RPMI7951 (cell line): Measurements from ENCODE around the gene AFM. TPM values are rescaled to one million over a fixed set of nuclear protein-coding genes. Genes with fewer than 3 reads are reported as not detected.
"Not testable (repeated sequence)": the region's sequence is repeated elsewhere in the genome, so short reads cannot be mapped to it uniquely, and the experiment has no call there.

Source experiments
- DNase-seq: peaks from one replicate; pipeline ENCODE4 v3.0.0-alpha.2; 2012; ENCODE audit warnings: low read depth
- total RNA-seq: library from RNA; depleted of rRNA; stranded (reverse); fragments of >200 nt; shearing (Covaris generic); gene quantifications from 2 replicates; pipeline ENCODE4 v1.2.3, GENCODE V29; 2014; rRNA removed

The AFM gene
- total RNA-seq, 1 experiment from 2014 or later = under 0.01 TPM

- no peak for DNase-seq
Measured at GRCh38 chr4:73505567-73505966, 24.0 kb downstream of the AFM start.

GRCh38 chr4:73507541-73507940 is 26.0 kb downstream of the AFM start:
- no peak for DNase-seq

GRCh38 chr4:73508651-73509050 is 27.1 kb downstream of the AFM start:
- DNase-seq = no peak

DNA sequence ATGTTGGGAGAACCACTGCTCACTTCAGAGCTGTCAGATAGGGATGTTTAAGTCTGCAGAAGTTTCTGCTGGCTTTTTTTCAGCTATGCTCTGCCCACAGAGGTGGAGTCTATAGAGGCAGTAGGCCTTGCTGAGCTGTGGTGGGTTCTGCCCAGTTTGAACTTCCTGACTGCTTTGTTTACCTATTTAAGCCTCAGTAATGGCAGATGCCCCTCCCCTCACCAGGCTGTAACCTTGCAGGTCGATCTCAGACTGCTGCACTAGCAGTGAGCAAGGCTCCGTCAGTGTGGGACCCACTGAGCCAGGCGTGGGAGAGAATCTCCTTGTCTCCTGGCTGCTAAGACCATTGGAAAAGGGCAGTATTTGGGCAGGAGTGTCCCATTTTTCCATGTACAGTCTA is 36.8 kb downstream of the AFM start:
- DNase-seq = no peak

GRCh38 chr4:73520821-73521220 is 39.3 kb downstream of the AFM start:
- peak; percentile 82 for DNase-seq

- DNase-seq = no peak
Measured at GRCh38 chr4:73523126-73523525, 41.6 kb downstream of the AFM start.

DNA sequence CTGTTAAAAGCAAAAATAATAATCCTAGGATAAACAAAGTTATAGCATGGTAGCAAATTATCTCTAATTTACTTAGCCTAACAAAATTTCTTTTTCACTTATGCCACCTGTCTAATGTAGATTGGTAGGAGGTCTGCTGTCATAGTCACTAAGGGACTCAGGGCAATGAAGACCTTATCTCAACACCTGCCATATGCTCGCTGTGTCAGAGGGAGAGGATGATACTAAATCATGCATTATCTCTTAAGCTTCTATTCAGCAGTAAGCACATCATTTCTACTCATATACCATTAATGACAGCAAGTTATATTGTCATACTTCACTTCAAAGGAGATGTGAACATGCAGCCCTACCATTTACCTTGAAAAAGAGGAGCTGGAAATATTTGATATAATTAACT is 44.1 kb downstream of the AFM start:
- DNase-seq = no peak

DNA sequence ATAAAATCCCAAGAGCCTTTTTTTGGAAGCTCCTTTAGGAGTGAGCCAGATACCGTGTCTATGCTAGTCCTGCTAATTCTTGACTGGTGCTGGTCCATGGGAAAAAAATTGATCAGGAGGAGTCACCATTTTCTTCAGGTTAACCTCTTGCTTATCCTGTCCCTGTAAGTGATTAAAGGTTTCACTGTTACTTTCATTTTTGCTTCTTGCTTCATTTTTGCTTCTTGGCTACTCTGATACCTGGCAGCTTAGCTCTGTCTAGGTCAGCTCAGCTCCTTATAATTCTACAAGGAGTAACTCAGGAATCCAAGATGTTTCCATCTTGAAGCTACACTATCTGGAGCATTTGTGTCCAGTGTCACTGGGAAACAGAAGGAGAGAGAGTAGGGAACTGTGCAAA is 45.7 kb downstream of the AFM start:
- no peak for DNase-seq

- DNase-seq = no peak
Measured at GRCh38 chr4:73528171-73528570, 46.6 kb downstream of the AFM start.

DNA sequence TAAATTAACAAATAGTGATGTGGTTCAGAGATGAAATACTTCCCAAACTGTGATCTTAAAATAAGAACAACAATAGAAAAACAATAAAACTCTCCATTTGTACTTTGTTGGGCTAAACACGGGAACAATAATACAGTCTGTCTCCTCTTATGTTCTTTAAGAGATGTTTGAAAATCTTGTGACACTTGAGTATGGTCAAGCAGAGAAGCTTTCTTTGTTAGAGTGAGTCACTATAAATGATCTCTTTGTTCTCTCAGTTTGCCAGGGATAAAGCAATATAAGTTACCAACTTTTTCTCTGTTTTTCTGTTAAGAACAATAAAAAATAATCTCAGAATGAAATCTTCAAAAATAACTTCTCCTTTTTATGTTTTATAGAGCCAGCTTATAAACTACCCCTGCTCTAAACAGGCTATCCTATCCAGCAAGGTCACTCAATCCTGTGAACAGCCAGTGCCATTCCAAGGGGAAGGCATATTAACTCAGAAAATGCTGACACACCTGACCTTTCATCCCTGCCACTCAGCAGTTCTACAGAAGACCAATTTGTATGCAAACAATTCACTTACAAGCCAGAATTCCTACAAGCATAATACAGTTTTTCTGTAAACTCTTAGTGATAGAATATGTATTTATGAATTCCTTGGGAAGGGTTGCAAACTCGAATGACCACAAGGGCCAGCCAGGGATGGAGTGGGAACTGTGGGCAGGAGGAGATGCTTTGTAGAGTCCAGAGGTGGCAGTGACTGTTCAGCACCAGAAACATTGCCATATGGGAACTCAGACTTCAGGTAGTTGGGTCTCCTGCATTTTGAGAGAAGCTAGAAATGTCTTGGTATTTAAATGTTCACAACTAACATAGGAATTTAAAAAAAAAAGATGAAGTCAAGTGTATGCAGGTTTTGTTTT is 52.2 kb downstream of the AFM start:
- DNase-seq = no peak

GRCh38 chr4:73538162-73538561 is 56.6 kb downstream of the AFM start:
- no peak for DNase-seq

DNA sequence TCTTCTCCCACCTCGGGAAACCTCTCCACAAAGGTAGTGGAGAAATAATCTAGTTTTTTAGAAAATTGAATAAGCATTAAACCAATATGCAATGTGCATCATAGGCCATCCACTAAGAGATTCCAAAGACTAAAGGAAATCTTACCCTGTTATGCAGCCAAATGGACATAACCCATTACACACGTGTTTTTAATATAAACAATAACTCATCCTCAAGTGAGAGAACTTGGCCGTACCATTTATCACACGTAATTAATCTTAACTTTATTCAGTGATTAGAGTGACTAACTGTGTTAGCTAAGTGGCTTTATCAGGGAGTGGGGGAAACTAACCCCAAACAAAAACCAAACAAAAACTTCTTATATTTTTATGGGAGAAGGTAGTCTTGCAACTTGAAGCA is 57.8 kb downstream of the AFM start:
- DNase-seq = no peak

DNA sequence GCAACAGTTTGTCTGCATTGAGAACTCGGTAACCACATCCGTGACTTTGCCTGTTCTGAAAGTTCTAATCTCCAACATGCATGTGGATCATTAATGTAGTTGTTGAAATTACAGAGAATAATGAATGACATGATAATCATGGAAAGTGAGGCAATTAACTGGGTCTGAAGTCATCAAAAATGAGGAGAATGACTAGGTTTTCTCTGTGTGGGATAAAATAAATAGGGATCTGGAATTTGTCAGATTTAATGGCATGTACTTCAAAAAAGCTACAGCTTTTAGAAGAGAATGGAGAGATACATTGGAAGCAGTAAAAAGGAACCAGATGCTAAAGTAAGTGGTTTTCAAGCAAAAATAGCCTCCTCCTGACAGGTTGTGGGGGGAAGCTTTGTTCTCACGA is 59.3 kb downstream of the AFM start:
- DNase-seq = no peak

DNA sequence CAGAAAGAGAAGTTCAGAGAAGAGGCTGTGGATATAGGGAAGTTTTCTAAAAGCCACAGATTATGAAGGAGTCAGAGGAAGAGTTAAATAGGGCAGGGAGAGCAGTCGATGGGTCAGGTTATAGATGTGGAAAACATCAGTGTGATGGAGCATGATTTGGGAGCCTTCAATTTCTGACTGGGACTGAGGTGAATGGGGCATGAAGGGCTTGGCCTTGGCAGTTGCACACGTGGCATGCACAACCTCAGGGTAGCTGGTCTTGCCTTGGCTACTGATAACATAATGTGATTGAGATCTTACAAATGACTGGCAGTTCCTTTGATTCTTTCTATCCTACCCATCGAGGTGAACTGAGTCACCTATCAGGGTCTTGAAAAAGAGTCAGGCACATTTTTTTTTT is 59.7 kb downstream of the AFM start:
- no peak for DNase-seq

GRCh38 chr4:73544620-73545019 is 63.1 kb downstream of the AFM start:
- no peak for DNase-seq

GRCh38 chr4:73550865-73551264 is 69.3 kb downstream of the AFM start:
- not testable (repeated sequence) for DNase-seq

Other genes with a start within 250 kb of the AFM start
- 24.1 and 25.4 TPM in 2 replicates for gene ANKRD17, start 222.9 kb upstream of the AFM start, total RNA-seq
- gene ALB, start 77.5 kb upstream of the AFM start, total RNA-seq = not detected in 2 replicates
- 1.1 and 1.8 TPM in 2 replicates for gene AFP, start 45.5 kb upstream of the AFM start, total RNA-seq
- gene RASSF6, start 138.7 kb downstream of the AFM start, total RNA-seq = under 0.01 and 0.12 TPM in 2 replicates